Panc1 (cell line): ENCODE results near the gene KHDC4. TPM values are rescaled to one million over a fixed set of nuclear protein-coding genes. Genes with fewer than 3 reads are reported as not detected.

Source experiments
- ATAC-seq: fragments of 200-7000 bp; cut with Tn5 transposase; 2 replicates; pipeline ENCODE4 v1.9.1; 2020; ENCODE audit warnings: mild to moderate bottlenecking, moderate library complexity
- BruUV-seq: library from RNA; stranded (reverse); fragments of 400-500 nt; replicated peaks from 2 replicates; lab custom pipeline; 2021; lab: Mats Ljungman, UMichigan
- CTCF ChIA-PET: fragments of 300-600 bp; sonication (Branson Sonifier 250); formaldehyde crosslinking; loops from one replicate; lab custom pipeline; 2022; ENCODE audit warnings: antibody characterized with exemption; lab: Charles Lee
- POLR2A ChIA-PET: fragments of 300-600 bp; sonication (Branson Sonifier 250); formaldehyde crosslinking; loops from one replicate; lab custom pipeline; 2022; ENCODE audit warnings: antibody characterized with exemption; lab: Charles Lee
- DNase-seq: peaks from one replicate; pipeline ENCODE4 v3.0.0-alpha.2; 2010; ENCODE audit warnings: low read depth, low spot score
- H3K27ac ChIP-seq: 2 replicates; pipeline ENCODE4 v1.5.1; 2011; ENCODE audit warnings: mild to moderate bottlenecking, low read length, inconsistent platforms
- H3K27me3 ChIP-seq: fragments of 200-500 bp; sonication (Bioruptor generic); 2 replicates; pipeline ENCODE4 v1.6.0; 2014; ENCODE audit warnings: low read length, inconsistent platforms; ENCODE audit not compliant: control insufficient read depth, insufficient read depth
- H3K36me3 ChIP-seq: fragments of 200-500 bp; sonication (Bioruptor generic); 2 replicates; pipeline ENCODE4 v1.5.1; 2014; ENCODE audit warnings: inconsistent platforms, mild to moderate bottlenecking, low read length, moderate library complexity; ENCODE audit not compliant: control insufficient read depth, insufficient read depth
- H3K4me1 ChIP-seq: 2 replicates; pipeline ENCODE4 v1.5.1; 2011; ENCODE audit warnings: inconsistent platforms, mild to moderate bottlenecking, low read length, moderate library complexity; ENCODE audit not compliant: control insufficient read depth, insufficient read depth
- H3K4me3 ChIP-seq, 2 experiments: 2 replicates each; pipeline ENCODE4 v1.5.1; 2011 to 2012; ENCODE audit warnings: low read depth in 2 of 2, low read length in 2 of 2, mild to moderate bottlenecking in 2 of 2, inconsistent platforms in 1 of 2, moderate library complexity in 1 of 2
- H3K9me3 ChIP-seq: fragments of 200-500 bp; sonication (Bioruptor generic); 2 replicates; pipeline ENCODE4 v1.5.1; 2014; ENCODE audit warnings: low read depth, mild to moderate bottlenecking, inconsistent platforms, low read length, moderate library complexity; ENCODE audit not compliant: control insufficient read depth, insufficient read depth
- CTCF ChIP-seq: fragments of 450-650 bp; IDR thresholded peaks from 2 replicates; pipeline ENCODE4 v1.5.1; 2017; ENCODE audit warnings: mild to moderate bottlenecking
- POLR2AphosphoS5 ChIP-seq: IDR thresholded peaks from 2 replicates; pipeline ENCODE4 v1.6.1; 2012; ENCODE audit warnings: mild to moderate bottlenecking, low read depth, low read length, moderate library complexity
- REST ChIP-seq, 2 experiments: IDR thresholded peaks; 2 replicates each; pipeline ENCODE4 v1.6.1; 2011 to 2012; ENCODE audit warnings: low read depth in 2 of 2, control low read depth in 1 of 2, low read length in 1 of 2, mild to moderate bottlenecking in 1 of 2, moderate library complexity in 1 of 2; ENCODE audit not compliant: insufficient read depth in 1 of 2
- SIN3A ChIP-seq: IDR thresholded peaks from 2 replicates; pipeline ENCODE4 v1.6.1; 2012; ENCODE audit warnings: low read depth, mild to moderate bottlenecking, low read length, moderate library complexity, borderline replicate concordance; ENCODE audit not compliant: insufficient read depth
- TCF7L2 ChIP-seq: IDR thresholded peaks from 2 replicates; pipeline ENCODE4 v1.6.1; 2011; ENCODE audit warnings: mild to moderate bottlenecking, low read depth, low read length, inconsistent platforms
- in situ Hi-C: cut with HindIII; loops from 2 replicates; pipeline ENCODE4 v1.10.0; 2016; ENCODE audit warnings: low sequenced_read_pairs, low pct_unique_long_range_greater_than_20kb
- intact Hi-C: fragments of 100-400 bp; cut with micrococcal nuclease; formaldehyde crosslinking; loops from one replicate; pipeline ENCODE4 v1.10.0; 2022; ENCODE audit not compliant: unreplicated experiment
- total RNA-seq: library from RNA; stranded (reverse); gene quantifications from one replicate; pipeline ENCODE4 v1.2.1, GENCODE V29; 2021; ENCODE audit not compliant: unreplicated experiment

Gene KHDC4
- total RNA-seq, 1 experiment from 2014 or later = 80.4 TPM

- CTCF ChIA-PET = no interaction called here
- in situ Hi-C loops (no loop called here), intact Hi-C loops (no loop called here)
- H3K4me1 ChIP-seq = peaks cover 31% of the 10 kb centered on the region
- H3K9me3 ChIP-seq = no peaks in the 10 kb centered on the region
- ATAC-seq = no peak
- no TSS peak for BruUV-seq
- H3K4me3 ChIP-seq = peak overlapping the region; percentile 93 to 98
- POLR2A ChIA-PET = interaction anchor here (1.7 kb wide), 1 partner anchor 11 kb away, joined by 5 read pairs; no protein-coding TSS in a partner anchor
- H3K36me3 ChIP-seq = peaks cover 31% of the 10 kb centered on the region
- no peak for DNase-seq
- no peak for TF ChIP-seq CTCF
- TF ChIP-seq REST (IDR thresholded peaks at IDR 0.05; ENCODE audit: insufficient read depth in 1 of 2, low read depth in 2 of 2, low read length in 1 of 2) = no peak
- no peak for TF ChIP-seq POLR2AphosphoS5
- no peak for TF ChIP-seq SIN3A
- TF ChIP-seq TCF7L2 = no peak
- H3K27ac ChIP-seq = peak overlapping the region; percentile 99
- no peaks in the 10 kb centered on the region for H3K27me3 ChIP-seq
Observed at GRCh38 chr1:155933591-155934096, 569 bp downstream of the KHDC4 start.

- TF ChIP-seq REST (IDR thresholded peaks at IDR 0.05; ENCODE audit: insufficient read depth in 1 of 2, low read depth in 2 of 2, low read length in 1 of 2) (no peak), CTCF (no peak), TCF7L2 (no peak), POLR2AphosphoS5 (no peak), SIN3A (no peak)
- intact Hi-C loops = no loop called here
- DNase-seq (no peak), ATAC-seq (no peak)
- in situ Hi-C loops = no loop called here
- ChIA-PET CTCF (no interaction called here), POLR2A (interaction anchor here (0.6 to 0.7 kb wide), 3 partner anchors 11 to 802 kb away, joined by 3 to 15 read pairs (median 5); no protein-coding TSS in a partner anchor)
- Histone ChIP-seq H3K36me3 (peaks cover 41% of the 10 kb centered on the region), H3K9me3 (no peaks in the 10 kb centered on the region), H3K27ac (0 out of 2 replicates have a peak overlapping the region, but pooled peaks have one; percentile 20), H3K4me3 (peak overlapping the region; percentile 93 to 98), H3K4me1 (peaks cover 27% of the 10 kb centered on the region), H3K27me3 (no peaks in the 10 kb centered on the region)
- BruUV-seq = no TSS peak
Observed at GRCh38 chr1:155932487-155932886, 1.7 kb downstream of the KHDC4 start.
